ENCODE measurements around the gene KLK10.
"Not testable (repeated sequence)": the region's sequence is repeated elsewhere in the genome, so short reads cannot be mapped to it uniquely, and the experiment has no call there.

The KLK10 gene

DNA sequence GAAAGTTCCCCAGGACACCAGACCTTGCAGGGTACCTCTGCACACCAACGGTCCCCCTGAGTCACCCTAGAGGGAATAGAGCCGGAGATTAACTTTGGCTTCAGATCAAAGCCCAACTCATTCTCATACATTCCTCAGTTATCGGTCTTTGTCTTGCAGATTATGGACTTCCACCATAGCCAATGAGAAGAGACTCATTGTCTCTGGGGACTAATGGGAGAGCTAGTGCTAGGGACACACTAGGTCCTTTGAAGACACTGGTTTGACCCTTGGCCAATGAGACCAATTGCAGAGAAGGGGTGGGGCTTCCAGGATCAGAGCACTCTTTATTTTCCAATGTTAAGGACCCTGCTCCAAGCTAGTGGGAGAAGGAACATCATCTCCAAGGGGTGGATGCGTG is 41.9 kb downstream of the KLK10 start:
- DNase-seq: no peak
- TF ChIP-seq GATA1 (IDR thresholded peaks at IDR 0.05; ENCODE audit: low read depth, low read length) (no peak), POLR2A (IDR thresholded peaks at IDR 0.05; ENCODE audit: low read length) (no peak)

DNA sequence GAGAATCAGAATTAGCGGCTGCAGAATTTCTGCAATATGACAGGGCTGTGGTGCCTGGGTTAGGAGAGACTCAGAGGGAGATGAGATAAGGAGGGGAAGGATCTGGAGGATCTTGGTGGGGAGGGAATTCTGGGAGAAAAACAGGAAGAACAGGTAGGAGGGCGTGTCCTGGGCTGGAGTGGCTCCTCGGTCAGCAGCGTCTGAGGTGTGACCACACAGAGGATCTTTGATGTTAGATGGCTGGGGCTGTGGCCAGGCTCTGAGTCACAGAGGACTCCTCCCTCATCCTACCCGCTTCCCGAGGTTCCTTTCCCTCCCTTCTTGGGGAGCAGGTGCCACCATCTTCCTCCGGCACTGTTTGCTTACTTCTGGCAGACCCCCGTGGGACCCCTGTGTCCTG is 43.7 kb downstream of the KLK10 start:
- DNase-seq: no peak
- TF ChIP-seq POLR2A (IDR thresholded peaks at IDR 0.05; ENCODE audit: low read length): no peak
- TF ChIP-seq GATA1 (IDR thresholded peaks at IDR 0.05; ENCODE audit: low read depth, low read length): no peak

DNA sequence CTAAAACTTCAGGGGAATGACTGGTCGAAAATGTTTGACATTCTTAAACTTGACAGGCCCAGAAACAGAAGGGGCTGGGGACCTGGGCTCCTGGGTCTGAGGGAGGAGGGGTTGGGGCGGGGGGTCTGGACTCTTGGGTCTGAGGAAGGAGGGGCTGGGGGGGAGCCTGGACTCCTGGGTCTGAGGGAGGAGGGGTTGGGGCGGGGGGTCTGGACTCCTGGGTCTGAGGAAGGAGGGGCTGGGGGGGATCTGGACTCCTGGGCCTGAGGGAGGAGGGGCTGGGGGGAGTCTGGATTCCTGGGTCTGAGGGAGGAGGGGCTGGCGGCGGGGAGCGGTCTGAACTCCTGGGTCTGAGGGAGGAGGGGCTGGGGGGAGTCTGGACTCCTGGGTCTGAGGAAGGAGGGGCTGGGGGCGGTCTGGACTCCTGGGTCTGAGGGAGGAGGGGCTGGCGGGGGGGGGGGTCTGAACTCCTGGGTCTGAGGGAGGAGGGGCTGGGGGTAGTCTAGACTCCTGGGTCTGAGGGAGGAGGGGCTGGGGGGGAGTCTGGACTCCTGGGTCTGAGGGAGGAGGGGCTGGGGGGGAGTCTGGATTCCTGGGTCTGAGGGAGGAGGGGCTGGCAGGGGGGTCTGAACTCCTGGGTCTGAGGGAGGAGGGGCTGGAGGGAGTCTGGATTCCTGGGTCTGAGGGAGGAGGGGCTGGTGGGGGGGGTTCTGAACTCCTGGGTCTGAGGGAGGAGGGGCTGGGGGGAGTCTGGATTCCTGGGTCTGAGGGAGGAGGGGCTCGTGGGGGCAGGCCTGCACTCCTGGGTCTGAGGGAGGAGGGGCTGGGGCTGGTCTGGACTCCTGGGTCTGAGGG is 44.6 kb downstream of the KLK10 start:
- TF ChIP-seq POLR2A (IDR thresholded peaks at IDR 0.05; ENCODE audit: low read length) (no peak), GATA1 (IDR thresholded peaks at IDR 0.05; ENCODE audit: low read depth, low read length) (no peak)
- no peak for DNase-seq

- TF ChIP-seq POLR2A (IDR thresholded peaks at IDR 0.05; ENCODE audit: low read length): no peak
- no peak for TF ChIP-seq GATA1 (IDR thresholded peaks at IDR 0.05; ENCODE audit: low read depth, low read length)
- no peak for DNase-seq
Measured at GRCh38 chr19:50972795-50973376, 46.6 kb downstream of the KLK10 start.

DNA sequence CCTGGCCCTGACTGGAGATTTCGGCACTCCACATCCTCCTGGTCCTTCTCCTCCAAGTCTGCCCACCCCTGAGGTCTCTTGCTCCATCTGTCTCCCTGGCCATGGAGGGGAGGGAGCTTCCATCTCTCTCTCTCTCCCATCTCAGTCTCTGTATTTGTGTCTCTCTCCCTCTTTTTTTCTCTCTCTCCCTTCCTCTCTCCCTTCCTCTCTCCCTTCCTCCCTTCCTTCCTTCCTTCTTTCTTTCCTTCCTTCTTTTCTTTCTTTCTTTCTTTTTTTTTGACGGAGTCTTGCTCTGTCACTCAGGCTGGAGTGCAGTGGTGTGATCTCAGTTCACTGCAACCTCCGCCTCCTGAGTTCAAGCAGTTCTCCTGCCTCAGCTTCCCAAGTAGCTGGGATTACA is 49.7 kb downstream of the KLK10 start:
- DNase-seq: not testable (repeated sequence)

GRCh38 chr19:50969413-50969760 is 50.1 kb downstream of the KLK10 start, which contains the start of gene KLK6:
Gene KLK6 (minus strand): TSS chr19:50969591. CDS start chr19:50968104, 1,487 bp downstream.
- no peak for TF ChIP-seq POLR2A (IDR thresholded peaks at IDR 0.05; ENCODE audit: low read length)
- TF ChIP-seq GATA1 (IDR thresholded peaks at IDR 0.05; ENCODE audit: low read depth, low read length): no peak
- no peak for DNase-seq

DNA sequence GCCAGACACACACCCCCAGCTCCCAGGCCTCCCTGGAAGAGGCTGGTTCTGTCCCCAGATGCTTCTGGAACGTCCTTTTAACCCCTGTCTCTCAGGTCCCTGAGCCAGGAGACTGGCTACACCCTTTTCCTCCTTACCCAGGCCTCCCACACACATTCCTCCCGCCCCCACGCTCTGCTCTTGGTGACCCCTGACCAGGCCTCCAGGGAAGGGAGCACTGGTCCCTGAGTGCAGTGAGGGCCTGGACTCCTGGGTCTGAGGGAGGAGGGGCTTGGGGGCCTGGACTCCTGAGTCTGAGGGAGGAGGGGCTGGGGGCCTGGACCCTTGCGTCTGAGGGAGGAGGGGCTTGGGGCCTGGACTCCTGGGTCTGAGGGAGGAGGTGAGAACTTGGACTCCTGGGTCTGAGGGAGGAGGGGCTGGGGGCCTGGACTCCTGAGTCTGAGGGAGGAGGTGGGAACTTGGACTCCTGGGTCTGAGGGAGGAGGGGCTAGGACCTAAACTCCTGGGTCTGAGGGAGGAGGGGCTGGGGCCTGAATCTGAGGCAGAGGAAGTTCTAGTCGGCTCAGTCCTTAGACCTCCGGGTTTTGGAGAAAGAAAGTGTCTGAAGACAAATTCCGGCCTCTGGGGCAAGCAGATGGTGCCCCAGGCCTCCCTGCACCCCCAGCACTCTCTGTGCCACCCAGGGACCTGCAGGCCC is 50.6 kb downstream of the KLK10 start:
- TF ChIP-seq GATA1 (IDR thresholded peaks at IDR 0.05; ENCODE audit: low read depth, low read length) (no peak), POLR2A (IDR thresholded peaks at IDR 0.05; ENCODE audit: low read length) (no peak)
- no peak for DNase-seq

DNA sequence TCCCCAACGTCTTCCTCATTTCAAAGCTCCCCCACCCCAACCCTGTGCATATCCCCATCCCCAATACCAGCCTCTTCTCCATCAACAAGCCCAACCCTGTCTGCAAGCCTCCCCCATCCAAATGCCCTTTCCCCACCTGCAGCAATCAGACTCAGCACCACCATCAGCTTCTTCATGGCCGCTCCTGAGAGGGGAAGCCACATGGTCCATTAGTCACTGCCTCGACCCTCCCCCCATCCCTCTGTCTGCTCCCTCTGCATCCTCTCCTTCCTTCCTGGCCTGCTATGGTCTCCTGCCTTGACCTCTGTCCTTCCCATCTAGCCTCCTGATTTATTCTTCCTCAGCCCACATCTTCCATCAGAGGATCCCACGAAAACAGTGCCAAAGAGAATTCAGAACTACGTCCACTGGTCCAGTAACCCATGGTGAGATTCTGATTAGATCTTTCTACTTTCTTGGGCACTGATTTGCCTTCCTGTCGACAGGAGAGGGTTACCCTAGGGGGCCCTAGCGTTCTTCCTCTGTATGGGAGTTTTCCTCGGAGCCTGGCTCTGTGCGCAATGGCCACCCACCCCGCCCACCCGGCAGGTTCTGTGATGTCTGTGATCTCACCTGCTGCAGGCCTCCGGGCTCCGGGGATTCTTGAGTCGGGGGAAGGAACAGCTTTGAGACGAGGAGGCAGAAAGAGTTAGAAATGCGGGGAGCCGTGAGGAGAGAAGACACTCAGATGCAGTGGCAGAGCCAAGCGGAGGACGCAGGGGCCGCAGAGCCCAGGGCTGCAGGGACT is 51.4 kb downstream of the KLK10 start:
- no peak for TF ChIP-seq POLR2A (IDR thresholded peaks at IDR 0.05; ENCODE audit: low read length)
- no peak for TF ChIP-seq GATA1 (IDR thresholded peaks at IDR 0.05; ENCODE audit: low read depth, low read length)
- no peak for DNase-seq

DNA sequence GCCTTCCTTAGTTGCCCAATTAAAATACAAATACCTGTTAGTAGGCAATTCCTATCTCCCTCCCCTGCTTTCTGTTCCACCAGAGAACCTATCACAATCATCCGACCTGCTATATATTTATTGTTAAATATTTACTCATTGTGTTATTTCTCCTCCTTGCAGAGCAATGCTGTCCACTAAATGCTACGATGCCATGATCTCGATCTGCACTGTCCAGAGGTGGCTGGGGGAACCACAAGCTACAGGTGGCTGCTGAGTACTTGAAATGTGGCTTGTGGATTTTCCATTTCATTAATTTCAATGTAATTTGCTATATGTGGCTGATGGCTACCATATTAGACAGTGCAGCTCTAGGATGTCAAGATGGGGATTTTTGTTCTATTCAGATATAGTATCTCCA is 55.2 kb downstream of the KLK10 start:
- DNase-seq: no peak
- no peak for TF ChIP-seq GATA1 (IDR thresholded peaks at IDR 0.05; ENCODE audit: low read depth, low read length)
- no peak for TF ChIP-seq POLR2A (IDR thresholded peaks at IDR 0.05; ENCODE audit: low read length)

- TF ChIP-seq POLR2A (IDR thresholded peaks at IDR 0.05; ENCODE audit: low read length) (no peak), GATA1 (IDR thresholded peaks at IDR 0.05; ENCODE audit: low read depth, low read length) (no peak)
- no peak for DNase-seq
Measured at GRCh38 chr19:50963381-50963780, 56.1 kb downstream of the KLK10 start.
